Central memory CD4-positive, alpha-beta T cell (primary cell): ENCODE measurements around the gene TRIL.

Experiments
- DNase-seq: peaks from one replicate; pipeline ENCODE4 v3.0.0; 2022
- total RNA-seq, 3 experiments: gene quantifications; one replicate each; lab custom pipeline; 2026; lab: John Stamatoyannopoulos, UW

TRIL gene
- total RNA-seq, result 0 reads per million in 3 experiments

GRCh38 chr7:28958235-28958979, at the start of gene TRIL:
Gene TRIL, minus strand, starts transcription at chr7:28958330. Its CDS starts 284 bp downstream, at chr7:28958046.
- DNase-seq, result no peak

- DNase-seq, result no peak
Observed at GRCh38 chr7:29007127-29007526, 49.0 kb upstream of the TRIL start.

- no peak for DNase-seq
Observed at GRCh38 chr7:29005829-29006228, 47.7 kb upstream of the TRIL start.

- DNase-seq, result no peak
Observed at GRCh38 chr7:29005406-29005805, 47.3 kb upstream of the TRIL start.

- DNase-seq, result no peak
Observed at GRCh38 chr7:29003703-29004102, 45.6 kb upstream of the TRIL start.

- DNase-seq, result no peak
Observed at GRCh38 chr7:29000717-29001076, 42.6 kb upstream of the TRIL start.

- no peak for DNase-seq
Observed at GRCh38 chr7:28999895-29000716, 42.0 kb upstream of the TRIL start.

- DNase-seq, result no peak
Observed at GRCh38 chr7:28999427-28999826, 41.3 kb upstream of the TRIL start.

GRCh38 chr7:28998105-28998504, 40.0 kb upstream of the TRIL start:
- no peak for DNase-seq

GRCh38 chr7:28996836-28997235, 38.7 kb upstream of the TRIL start:
- DNase-seq, result no peak

- no peak for DNase-seq
Observed at GRCh38 chr7:28993371-28993770, 35.2 kb upstream of the TRIL start.

- DNase-seq, result no peak
Observed at GRCh38 chr7:28992798-28993197, 34.7 kb upstream of the TRIL start.

GRCh38 chr7:28990200-28990960, 32.2 kb upstream of the TRIL start:
- DNase-seq, result no peak

- no peak for DNase-seq
Observed at GRCh38 chr7:28989211-28989980, 31.3 kb upstream of the TRIL start.

GRCh38 chr7:28988810-28989209, 30.7 kb upstream of the TRIL start:
- no peak for DNase-seq

GRCh38 chr7:28988091-28988490, 30.0 kb upstream of the TRIL start:
- no peak for DNase-seq

- no peak for DNase-seq
Observed at GRCh38 chr7:28986765-28987110, 28.6 kb upstream of the TRIL start.

GRCh38 chr7:28986028-28986764, 28.1 kb upstream of the TRIL start:
- DNase-seq, result no peak

GRCh38 chr7:28984631-28985030, 26.5 kb upstream of the TRIL start:
- DNase-seq, result no peak

GRCh38 chr7:28984217-28984616, 26.1 kb upstream of the TRIL start:
- no peak for DNase-seq

- no peak for DNase-seq
Observed at GRCh38 chr7:28983396-28984190, 25.5 kb upstream of the TRIL start.
